HepG2 (cell line): Measurements from ENCODE around the gene NBEAL2. TPM values are rescaled to one million over a fixed set of nuclear protein-coding genes. Genes with fewer than 3 reads are reported as not detected.

Source experiments
- CC2D1A ChIP-seq: sonication (generic); formaldehyde crosslinking; IDR thresholded peaks from 2 replicates; pipeline ENCODE4 v1.8.1; 2023; ENCODE audit warnings: mild to moderate bottlenecking, missing genetic modification reagents
- E2F5 ChIP-seq: sonication (generic); formaldehyde crosslinking; conservative IDR thresholded peaks from 2 replicates; pipeline ENCODE4 v1.4.0; 2020; ENCODE audit warnings: missing genetic modification reagents
- ELF1 ChIP-seq: sonication (generic); formaldehyde crosslinking; IDR thresholded peaks from 2 replicates; pipeline ENCODE4 v1.4.0; 2020; ENCODE audit warnings: missing genetic modification reagents
- HHEX ChIP-seq: IDR thresholded peaks from 2 replicates; pipeline ENCODE4 v1.6.1; 2016; ENCODE audit warnings: control low read depth
- IKZF4 ChIP-seq: sonication (generic); formaldehyde crosslinking; IDR thresholded peaks from 2 replicates; pipeline ENCODE4 v1.5.1; 2020; ENCODE audit warnings: borderline replicate concordance, mild to moderate bottlenecking, low read depth, missing genetic modification reagents; ENCODE audit errors: not compliant biosample characterization
- KDM2A ChIP-seq: sonication (generic); formaldehyde crosslinking; IDR thresholded peaks from 2 replicates; pipeline ENCODE4 v1.4.0; 2020; ENCODE audit warnings: low read depth, missing genetic modification reagents, borderline replicate concordance
- SP5 ChIP-seq: IDR thresholded peaks from 2 replicates; pipeline ENCODE4 v1.6.1; 2016; ENCODE audit warnings: low read depth, borderline replicate concordance
- THAP9 ChIP-seq: sonication (generic); formaldehyde crosslinking; IDR thresholded peaks from 2 replicates; pipeline ENCODE4; 2020; ENCODE audit warnings: missing genetic modification reagents, mild to moderate bottlenecking, borderline replicate concordance
- ZBTB26 ChIP-seq: IDR thresholded peaks from 2 replicates; pipeline ENCODE4 v1.6.1; 2016; ENCODE audit warnings: missing compliant biosample characterization, missing genetic modification reagents, borderline replicate concordance
- ZHX2 ChIP-seq, 2 experiments: sonication (generic) in 1 of 2; formaldehyde crosslinking in 1 of 2; IDR thresholded peaks; 2 replicates each; pipeline versions ENCODE4 v1.6.1 to v1.9.0; 2014 to 2022; ENCODE audit warnings: antibody characterized with exemption in 1 of 2, borderline replicate concordance in 1 of 2, inconsistent platforms in 1 of 2, low read depth in 1 of 2, missing genetic modification reagents in 1 of 2
- ZNF264 ChIP-seq: sonication (generic); formaldehyde crosslinking; IDR thresholded peaks from 2 replicates; pipeline ENCODE4 v1.4.0; 2020; ENCODE audit warnings: missing genetic modification reagents
- ZNF281 ChIP-seq: sonication (generic); formaldehyde crosslinking; IDR thresholded peaks from 2 replicates; pipeline ENCODE4 v1.4.0; 2020; ENCODE audit warnings: missing genetic modification reagents, borderline replicate concordance
- ZNF772 ChIP-seq: sonication (generic); formaldehyde crosslinking; IDR thresholded peaks from 2 replicates; pipeline ENCODE4 v1.5.0; 2020; ENCODE audit warnings: mild to moderate bottlenecking, missing genetic modification reagents
- polyA plus RNA-seq, 8 experiments: library from polyadenylated mRNA; depleted of rRNA in 3 of 8; stranded (reverse) in 7 of 8; unstranded in 1 of 8; fragments of >200 nt; fragmentation: Illumina TruSeq in 4 of 8; extraction: Trizol in 4 of 8; gene quantifications; 2 replicates each; pipeline versions ENCODE4 v1.2.1 to v1.2.3, GENCODE V29; 2011 to 2016; ENCODE audit warnings: low read depth in 4 of 8, missing spikeins in 1 of 8, mixed read lengths in 1 of 8; ENCODE audit not compliant: insufficient read depth in 1 of 8
- total RNA-seq, 5 experiments: library from RNA; depleted of rRNA; stranded (reverse); fragments of >200 nt; fragmentation: Illumina TruSeq; extraction: Trizol; gene quantifications; 2 replicates each; pipeline ENCODE4 v1.2.3, GENCODE V29; 2016; ENCODE audit warnings: low read depth in 1 of 5

Gene NBEAL2
- total and polyA plus RNA-seq, 2 of the 13 experiments (the other 11 are each of a cell fraction or from before 2014, with no cell fraction given): 9.7 to 12.4 TPM

GRCh38 chr3:46947981-46948791, 31.3 kb upstream of the NBEAL2 start (continued):
- TF ChIP-seq THAP9: 0 out of 2 replicates have a peak, but pooled peaks have one; percentile 10
- TF ChIP-seq ZHX2 (IDR thresholded peaks at IDR 0.05; ENCODE audit: low read depth): 0 out of 2 replicates have a peak, but pooled peaks have one; percentile 48
- TF ChIP-seq ZHX2 (CRISPR knock-in tag; IDR thresholded peaks at IDR 0.05; ENCODE audit: borderline replicate concordance): no peak
- TF ChIP-seq CC2D1A: no peak
- peak; percentile 81 for TF ChIP-seq SP5 (CRISPR knock-in tag)
- peak; percentile 71; the same call in 1 of the 2 replicates for TF ChIP-seq ZBTB26 (CRISPR knock-in tag)
- TF ChIP-seq ELF1 (CRISPR knock-in tag): no peak
- TF ChIP-seq ZNF772 (CRISPR knock-in tag): 0 out of 2 replicates have a peak, but pooled peaks have one; percentile 65
- TF ChIP-seq IKZF4 (CRISPR knock-in tag): peak; percentile 38
- peak; percentile 49; the same call in 1 of the 2 replicates for TF ChIP-seq KDM2A (CRISPR knock-in tag)
- peak; percentile 21; the same call in 1 of the 2 replicates for TF ChIP-seq ZNF281
- TF ChIP-seq ZNF264 (CRISPR knock-in tag): no peak
- no peak for TF ChIP-seq HHEX (CRISPR knock-in tag)
- no peak for TF ChIP-seq E2F5 (CRISPR knock-in tag)
